A549 treated with RU486 at 1 μM for 4 hours (cell line): Measurements from ENCODE around the gene OR11H7. TPM values are rescaled to one million over a fixed set of nuclear protein-coding genes. Genes with fewer than 3 reads are reported as not detected.

Experiments
- total RNA-seq: library from RNA; stranded (reverse); fragments of 200-300 nt; extraction: Qiagen RNA extraction; gene quantifications from 5 replicates; pipeline ENCODE4 v1.2.3, GENCODE V29; 2022; ENCODE audit warnings: low read depth

The OR11H7 gene
- not detected in 5 replicates for total RNA-seq

GRCh38 chr14:20228681-20229080 lies at the start of gene OR11H7:
Gene OR11H7, plus strand, starts transcription at chr14:20228981.

GRCh38 chr14:20190596-20190995 lies 38.2 kb upstream of the OR11H7 start, which contains the start of gene OR11G2:
Gene OR11G2, plus strand, starts transcription at chr14:20190896. Its CDS starts 6,542 bp downstream, at chr14:20197438.

GRCh38 chr14:20223410-20223809 lies 5.4 kb upstream of the OR11H7 start, which contains the start of gene OR11H6:
Gene OR11H6, plus strand, starts transcription at chr14:20223710. Its CDS starts 0 bp downstream, at chr14:20223710.

Other genes with a start within 250 kb of the OR11H7 start
- not detected in 5 replicates for gene OR4Q2, start 226.8 kb upstream of the OR11H7 start, total RNA-seq
- gene OR4K14, start 209.7 kb upstream of the OR11H7 start, total RNA-seq, result not detected in 5 replicates
- not detected in 5 replicates for gene OR4K13, start 192.9 kb upstream of the OR11H7 start, total RNA-seq
- gene OR4L1, start 168.9 kb upstream of the OR11H7 start, total RNA-seq, result not detected in 5 replicates
- gene OR4K17, start 118.2 kb upstream of the OR11H7 start, total RNA-seq, result not detected in 5 replicates
- gene OR4N5, start 90.2 kb upstream of the OR11H7 start, total RNA-seq, result not detected in 5 replicates
- gene OR11G2, start 38.1 kb upstream of the OR11H7 start, total RNA-seq, result not detected in 5 replicates
- gene OR11H6, start 5.3 kb upstream of the OR11H7 start, total RNA-seq, result not detected in 5 replicates
- not detected in 5 replicates for gene OR11H4, start 10.3 kb downstream of the OR11H7 start, total RNA-seq
- 18.3 to 25.0 TPM (median 20.4 TPM) in 5 replicates for gene TTC5, start 77.0 kb downstream of the OR11H7 start, total RNA-seq
- gene CCNB1IP1, start 104.3 kb downstream of the OR11H7 start, total RNA-seq, result 38.7 to 52.9 TPM (median 41.0 TPM) in 5 replicates
- gene PARP2, start 114.7 kb downstream of the OR11H7 start, total RNA-seq, result 19.5 to 25.9 TPM (median 22.4 TPM) in 5 replicates
- gene TEP1, start 184.5 kb downstream of the OR11H7 start, total RNA-seq, result 8.4 to 11.0 TPM (median 9.8 TPM) in 5 replicates
- not detected in 5 replicates for gene KLHL33, start 207.2 kb downstream of the OR11H7 start, total RNA-seq
- 19.1 to 25.1 TPM (median 25.0 TPM) in 5 replicates for gene OSGEP, start 225.8 kb downstream of the OR11H7 start, total RNA-seq
- gene APEX1, start 226.2 kb downstream of the OR11H7 start, total RNA-seq, result 250 to 269 TPM (median 262 TPM) in 5 replicates
- gene PIP4P1, start 232.5 kb downstream of the OR11H7 start, total RNA-seq, result 29.2 to 44.4 TPM (median 33.0 TPM) in 5 replicates
- gene PNP, start 240.4 kb downstream of the OR11H7 start, total RNA-seq, result 167 to 193 TPM (median 175 TPM) in 5 replicates